Measurements from ENCODE around the gene DRC1. TPM values are rescaled to one million over a fixed set of nuclear protein-coding genes. Genes with fewer than 3 reads are reported as not detected.

DRC1 gene
- total and polyA plus RNA-seq, 2 of the 13 experiments (the other 11 are each of a cell fraction or from before 2014, with no cell fraction given) = 0.07 TPM; not detected in 1

DNA sequence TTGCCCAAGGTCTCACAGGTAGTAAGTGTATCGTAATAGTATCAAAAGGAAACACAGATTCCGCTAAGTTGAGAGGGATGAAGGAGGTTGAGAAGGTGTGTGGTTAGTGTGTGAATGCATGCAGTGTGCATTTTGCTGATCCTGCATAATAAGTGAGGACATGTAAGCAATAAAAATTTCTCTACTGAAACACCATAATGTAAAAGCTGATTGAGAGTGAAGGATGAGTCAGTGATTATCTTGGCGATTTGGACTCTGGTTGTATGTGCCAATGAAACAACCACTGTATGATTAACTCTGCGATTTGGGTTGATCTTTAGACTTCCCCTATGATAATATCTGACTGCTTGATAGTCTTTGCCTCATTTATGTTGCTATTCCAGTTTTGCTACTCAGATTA lies 38.4 kb upstream of the DRC1 start:
- Histone ChIP-seq H3K9ac (ENCODE audit: insufficient read depth, low read depth, low read length) (no peak overlapping the region), H3K9me3 (ENCODE audit: low read length) (no peaks in the 10 kb centered on the region), H3K4me1 (ENCODE audit: insufficient read depth, low read length) (peaks cover 32% of the 10 kb centered on the region), H3K4me3 (replicated peaks in 1 of 3; ENCODE audit: insufficient read depth in 1 of 3, low read depth in 2 of 3, low read length in 3 of 3) (no peak overlapping the region), H2AFZ (ENCODE audit: low read length) (no peak overlapping the region), H4K20me1 (ENCODE audit: insufficient read depth, low read length) (peaks cover 36% of the 10 kb centered on the region), H3K27me3 (ENCODE audit: control insufficient read depth in 1 of 2, insufficient read depth in 2 of 2, low read length in 2 of 2) (no peaks in the 10 kb centered on the region), H3K4me2 (ENCODE audit: low read depth, low read length) (no peak overlapping the region), H3K27ac (ENCODE audit: extremely low read length, insufficient read depth, low read length) (peak overlapping the region; percentile 13), H3K36me3 (replicated peaks in 1 of 2; ENCODE audit: control insufficient read depth in 1 of 2, insufficient read depth in 2 of 2, low read length in 2 of 2) (peaks cover 7 to 32% of the 10 kb centered on the region in 2 experiments), H3K79me2 (ENCODE audit: insufficient read depth, low read length) (peaks cover 58% of the 10 kb centered on the region)
- BruUV-seq (replicated peaks) = no TSS peak
- FAIRE-seq = no peak
- peak; percentile 64 for DNase-seq (ENCODE audit: low spot score)
- POLR2A ChIA-PET = interaction anchor here (0.8 kb wide), 1 partner anchor 18 kb away, joined by 4 read pairs; the partner anchor contains the start of gene SELENOI
- peak; percentile 82 for ATAC-seq
- intact Hi-C loops (cut with micrococcal nuclease; ENCODE audit: unreplicated experiment) = no loop called here
- in situ Hi-C loops (cut with HindIII; ENCODE audit: extremely low pct_ligation_motif_present, low pct_unique_long_range_greater_than_20kb) = no loop called here
- CTCF ChIA-PET (ENCODE audit: low intra/inter-chr PET ratio, low total read pairs) = no interaction called here
- WGBS (ENCODE audit: low lambda C conversion rate) = 80% methylated on average over 4 of the region's 4 CpGs
- TF ChIP-seq ZNF775 (CRISPR knock-in tag; IDR thresholded peaks at IDR 0.05; ENCODE audit: borderline replicate concordance) (no peak), MAFK (conservative IDR thresholded peaks at IDR 0.05 in 1 of 2, IDR thresholded peaks at IDR 0.05 in 1 of 2; ENCODE audit: low read length in 2 of 2) (peak; percentile 99), HNF4A (CRISPR knock-in tag; IDR thresholded peaks at IDR 0.05) (0 out of 2 replicates have a peak, but pooled peaks have one; percentile 14), RBAK (CRISPR knock-in tag; IDR thresholded peaks at IDR 0.05) (no peak), MAFF (IDR thresholded peaks at IDR 0.05; ENCODE audit: low read depth, low read length) (peak; percentile 100), MTA3 (CRISPR knock-in tag; IDR thresholded peaks at IDR 0.05) (no peak), HNF4G (IDR thresholded peaks at IDR 0.05; ENCODE audit: borderline replicate concordance, low read depth, low read length) (0 out of 2 replicates have a peak, but pooled peaks have one; percentile 19), HNF4G (CRISPR knock-in tag; IDR thresholded peaks at IDR 0.05; ENCODE audit: borderline replicate concordance, low read depth) (no peak)
- TF ChIP-seq, protein P1, sequence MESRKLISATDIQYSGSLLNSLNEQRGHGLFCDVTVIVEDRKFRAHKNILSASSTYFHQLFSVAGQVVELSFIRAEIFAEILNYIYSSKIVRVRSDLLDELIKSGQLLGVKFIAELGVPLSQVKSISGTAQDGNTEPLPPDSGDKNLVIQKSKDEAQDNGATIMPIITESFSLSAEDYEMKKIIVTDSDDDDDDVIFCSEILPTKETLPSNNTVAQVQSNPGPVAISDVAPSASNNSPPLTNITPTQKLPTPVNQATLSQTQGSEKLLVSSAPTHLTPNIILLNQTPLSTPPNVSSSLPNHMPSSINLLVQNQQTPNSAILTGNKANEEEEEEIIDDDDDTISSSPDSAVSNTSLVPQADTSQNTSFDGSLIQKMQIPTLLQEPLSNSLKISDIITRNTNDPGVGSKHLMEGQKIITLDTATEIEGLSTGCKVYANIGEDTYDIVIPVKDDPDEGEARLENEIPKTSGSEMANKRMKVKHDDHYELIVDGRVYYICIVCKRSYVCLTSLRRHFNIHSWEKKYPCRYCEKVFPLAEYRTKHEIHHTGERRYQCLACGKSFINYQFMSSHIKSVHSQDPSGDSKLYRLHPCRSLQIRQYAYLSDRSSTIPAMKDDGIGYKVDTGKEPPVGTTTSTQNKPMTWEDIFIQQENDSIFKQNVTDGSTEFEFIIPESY (CRISPR knock-in tag; IDR thresholded peaks at IDR 0.05) = peak; percentile 91
- TF ChIP-seq, protein P2, sequence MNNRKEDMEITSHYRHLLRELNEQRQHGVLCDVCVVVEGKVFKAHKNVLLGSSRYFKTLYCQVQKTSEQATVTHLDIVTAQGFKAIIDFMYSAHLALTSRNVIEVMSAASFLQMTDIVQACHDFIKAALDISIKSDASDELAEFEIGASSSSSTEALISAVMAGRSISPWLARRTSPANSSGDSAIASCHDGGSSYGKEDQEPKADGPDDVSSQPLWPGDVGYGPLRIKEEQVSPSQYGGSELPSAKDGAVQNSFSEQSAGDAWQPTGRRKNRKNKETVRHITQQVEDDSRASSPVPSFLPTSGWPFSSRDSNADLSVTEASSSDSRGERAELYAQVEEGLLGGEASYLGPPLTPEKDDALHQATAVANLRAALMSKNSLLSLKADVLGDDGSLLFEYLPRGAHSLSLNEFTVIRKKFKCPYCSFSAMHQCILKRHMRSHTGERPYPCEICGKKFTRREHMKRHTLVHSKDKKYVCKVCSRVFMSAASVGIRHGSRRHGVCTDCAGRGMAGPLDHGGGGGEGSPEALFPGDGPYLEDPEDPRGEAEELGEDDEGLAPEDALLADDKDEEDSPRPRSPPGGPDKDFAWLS (CRISPR knock-in tag; IDR thresholded peaks at IDR 0.05; ENCODE audit: borderline replicate concordance) = no peak
- TF ChIP-seq, protein P3, sequence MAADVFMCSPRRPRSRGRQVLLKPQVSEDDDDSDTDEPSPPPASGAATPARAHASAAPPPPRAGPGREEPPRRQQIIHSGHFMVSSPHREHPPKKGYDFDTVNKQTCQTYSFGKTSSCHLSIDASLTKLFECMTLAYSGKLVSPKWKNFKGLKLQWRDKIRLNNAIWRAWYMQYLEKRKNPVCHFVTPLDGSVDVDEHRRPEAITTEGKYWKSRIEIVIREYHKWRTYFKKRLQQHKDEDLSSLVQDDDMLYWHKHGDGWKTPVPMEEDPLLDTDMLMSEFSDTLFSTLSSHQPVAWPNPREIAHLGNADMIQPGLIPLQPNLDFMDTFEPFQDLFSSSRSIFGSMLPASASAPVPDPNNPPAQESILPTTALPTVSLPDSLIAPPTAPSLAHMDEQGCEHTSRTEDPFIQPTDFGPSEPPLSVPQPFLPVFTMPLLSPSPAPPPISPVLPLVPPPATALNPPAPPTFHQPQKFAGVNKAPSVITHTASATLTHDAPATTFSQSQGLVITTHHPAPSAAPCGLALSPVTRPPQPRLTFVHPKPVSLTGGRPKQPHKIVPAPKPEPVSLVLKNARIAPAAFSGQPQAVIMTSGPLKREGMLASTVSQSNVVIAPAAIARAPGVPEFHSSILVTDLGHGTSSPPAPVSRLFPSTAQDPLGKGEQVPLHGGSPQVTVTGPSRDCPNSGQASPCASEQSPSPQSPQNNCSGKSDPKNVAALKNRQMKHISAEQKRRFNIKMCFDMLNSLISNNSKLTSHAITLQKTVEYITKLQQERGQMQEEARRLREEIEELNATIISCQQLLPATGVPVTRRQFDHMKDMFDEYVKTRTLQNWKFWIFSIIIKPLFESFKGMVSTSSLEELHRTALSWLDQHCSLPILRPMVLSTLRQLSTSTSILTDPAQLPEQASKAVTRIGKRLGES (CRISPR knock-in tag; IDR thresholded peaks at IDR 0.05; ENCODE audit: borderline replicate concordance) = no peak
- TF ChIP-seq, protein P4, sequence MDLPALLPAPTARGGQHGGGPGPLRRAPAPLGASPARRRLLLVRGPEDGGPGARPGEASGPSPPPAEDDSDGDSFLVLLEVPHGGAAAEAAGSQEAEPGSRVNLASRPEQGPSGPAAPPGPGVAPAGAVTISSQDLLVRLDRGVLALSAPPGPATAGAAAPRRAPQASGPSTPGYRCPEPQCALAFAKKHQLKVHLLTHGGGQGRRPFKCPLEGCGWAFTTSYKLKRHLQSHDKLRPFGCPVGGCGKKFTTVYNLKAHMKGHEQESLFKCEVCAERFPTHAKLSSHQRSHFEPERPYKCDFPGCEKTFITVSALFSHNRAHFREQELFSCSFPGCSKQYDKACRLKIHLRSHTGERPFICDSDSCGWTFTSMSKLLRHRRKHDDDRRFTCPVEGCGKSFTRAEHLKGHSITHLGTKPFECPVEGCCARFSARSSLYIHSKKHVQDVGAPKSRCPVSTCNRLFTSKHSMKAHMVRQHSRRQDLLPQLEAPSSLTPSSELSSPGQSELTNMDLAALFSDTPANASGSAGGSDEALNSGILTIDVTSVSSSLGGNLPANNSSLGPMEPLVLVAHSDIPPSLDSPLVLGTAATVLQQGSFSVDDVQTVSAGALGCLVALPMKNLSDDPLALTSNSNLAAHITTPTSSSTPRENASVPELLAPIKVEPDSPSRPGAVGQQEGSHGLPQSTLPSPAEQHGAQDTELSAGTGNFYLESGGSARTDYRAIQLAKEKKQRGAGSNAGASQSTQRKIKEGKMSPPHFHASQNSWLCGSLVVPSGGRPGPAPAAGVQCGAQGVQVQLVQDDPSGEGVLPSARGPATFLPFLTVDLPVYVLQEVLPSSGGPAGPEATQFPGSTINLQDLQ (CRISPR knock-in tag; IDR thresholded peaks at IDR 0.05) = no peak
- TF ChIP-seq, protein P5, sequence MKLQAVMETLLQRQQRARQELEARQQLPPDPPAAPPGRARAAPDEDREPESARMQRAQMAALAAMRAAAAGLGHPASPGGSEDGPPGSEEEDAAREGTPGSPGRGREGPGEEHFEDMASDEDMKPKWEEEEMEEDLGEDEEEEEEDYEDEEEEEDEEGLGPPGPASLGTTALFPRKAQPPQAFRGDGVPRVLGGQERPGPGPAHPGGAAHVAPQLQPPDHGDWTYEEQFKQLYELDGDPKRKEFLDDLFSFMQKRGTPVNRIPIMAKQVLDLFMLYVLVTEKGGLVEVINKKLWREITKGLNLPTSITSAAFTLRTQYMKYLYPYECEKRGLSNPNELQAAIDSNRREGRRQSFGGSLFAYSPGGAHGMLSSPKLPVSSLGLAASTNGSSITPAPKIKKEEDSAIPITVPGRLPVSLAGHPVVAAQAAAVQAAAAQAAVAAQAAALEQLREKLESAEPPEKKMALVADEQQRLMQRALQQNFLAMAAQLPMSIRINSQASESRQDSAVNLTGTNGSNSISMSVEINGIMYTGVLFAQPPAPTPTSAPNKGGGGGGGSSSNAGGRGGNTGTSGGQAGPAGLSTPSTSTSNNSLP (IDR thresholded peaks at IDR 0.05; ENCODE audit: low read depth, low read length) = peak; percentile 85
